ENCODE results near the gene ZFP62.
A peak's percentile ranks its signal among the peaks of the same experiment; 100 is the strongest.

GRCh38 chr5:180809403-180810209, 51.5 kb downstream of the ZFP62 start:
- no peak for TF ChIP-seq CTCF (IDR thresholded peaks at IDR 0.05)
- TF ChIP-seq POLR2AphosphoS5 (IDR thresholded peaks at IDR 0.05), result peak in 1 of 2 donors; percentile 35
- TF ChIP-seq EP300 (IDR thresholded peaks at IDR 0.05), result no peak
